ENCODE results near the gene ABHD13.
"Not testable (repeated sequence)": the region's sequence is repeated elsewhere in the genome, so short reads cannot be mapped to it uniquely, and the experiment has no call there.

ABHD13 gene

GRCh38 chr13:108223687-108224503 is 5.7 kb downstream of the ABHD13 start:
- no peak for DNase-seq (ENCODE audit: low spot score)

- DNase-seq (ENCODE audit: low spot score): no peak
Measured at GRCh38 chr13:108225440-108225839, 7.2 kb downstream of the ABHD13 start.

- peak; percentile 72 for DNase-seq (ENCODE audit: low spot score)
Measured at GRCh38 chr13:108226184-108226583, 8.0 kb downstream of the ABHD13 start.

GRCh38 chr13:108227651-108228272 is 9.6 kb downstream of the ABHD13 start:
- DNase-seq (ENCODE audit: low spot score): peak; percentile 37

DNA sequence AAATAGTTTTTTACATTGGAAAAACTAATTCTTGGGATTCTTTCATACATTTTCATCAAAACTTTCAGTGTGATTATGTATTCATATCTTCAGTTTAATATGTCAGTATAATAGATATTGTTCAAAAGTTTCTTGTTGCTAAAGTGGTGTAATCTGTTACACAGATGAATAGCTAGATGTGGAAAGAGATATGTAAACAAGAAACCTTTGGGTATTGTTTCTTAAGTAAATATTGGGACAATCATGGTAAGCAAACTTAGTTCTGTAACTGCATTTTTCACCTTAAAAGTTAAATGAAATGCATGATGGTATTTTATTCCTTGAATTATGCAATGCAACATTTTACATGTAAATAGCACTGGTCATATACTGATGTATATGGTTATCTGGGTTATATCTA is 12.2 kb downstream of the ABHD13 start:
- DNase-seq (ENCODE audit: low spot score): no peak

DNA sequence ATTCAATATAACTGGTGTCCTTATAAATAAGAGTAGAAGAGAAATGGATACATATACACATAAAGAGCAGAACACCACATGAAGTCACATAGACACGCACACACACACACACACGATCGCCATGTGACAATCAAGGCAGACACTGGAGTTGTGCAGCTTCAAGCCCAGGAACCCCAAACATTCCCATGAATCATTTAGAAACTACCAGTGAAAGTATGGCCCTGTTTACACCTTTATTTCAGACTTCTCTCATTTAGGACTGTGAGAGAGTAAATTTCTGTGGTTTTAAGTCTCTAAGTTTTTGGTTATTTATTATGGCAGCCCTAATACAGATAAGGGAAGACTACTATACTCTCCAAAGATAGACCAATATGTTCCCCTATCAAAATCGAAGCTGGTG is 31.0 kb downstream of the ABHD13 start:
- DNase-seq (ENCODE audit: low spot score): no peak

GRCh38 chr13:108257248-108257647 is 39.1 kb downstream of the ABHD13 start:
- DNase-seq (ENCODE audit: low spot score): no peak

- DNase-seq (ENCODE audit: low spot score): no peak
Measured at GRCh38 chr13:108263621-108264355, 45.6 kb downstream of the ABHD13 start.

- DNase-seq (ENCODE audit: low spot score): peak; percentile 11
Measured at GRCh38 chr13:108266321-108266990, 48.3 kb downstream of the ABHD13 start.

DNA sequence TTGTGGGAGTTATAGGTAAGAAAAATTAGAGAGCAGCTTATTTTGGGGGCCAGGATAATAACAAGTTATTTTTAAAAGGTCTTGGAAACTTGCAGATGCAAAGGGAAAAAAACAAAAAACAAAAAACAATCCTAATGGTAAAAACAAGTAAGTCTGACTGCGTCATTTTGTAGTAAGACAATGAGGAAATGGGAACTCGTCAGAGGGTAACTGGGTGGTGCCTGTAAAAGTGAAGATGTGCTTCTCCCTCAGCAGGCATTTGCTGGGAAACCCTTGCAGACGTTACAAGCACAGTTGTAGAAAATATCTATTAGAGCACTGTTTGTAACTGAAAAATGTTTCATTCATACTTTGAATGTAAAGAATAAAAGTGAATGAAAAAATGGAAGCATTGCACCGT is 49.2 kb downstream of the ABHD13 start:
- DNase-seq (ENCODE audit: low spot score): no peak

- not testable (repeated sequence) for DNase-seq (ENCODE audit: low spot score)
Measured at GRCh38 chr13:108267855-108268254, 49.7 kb downstream of the ABHD13 start.

DNA sequence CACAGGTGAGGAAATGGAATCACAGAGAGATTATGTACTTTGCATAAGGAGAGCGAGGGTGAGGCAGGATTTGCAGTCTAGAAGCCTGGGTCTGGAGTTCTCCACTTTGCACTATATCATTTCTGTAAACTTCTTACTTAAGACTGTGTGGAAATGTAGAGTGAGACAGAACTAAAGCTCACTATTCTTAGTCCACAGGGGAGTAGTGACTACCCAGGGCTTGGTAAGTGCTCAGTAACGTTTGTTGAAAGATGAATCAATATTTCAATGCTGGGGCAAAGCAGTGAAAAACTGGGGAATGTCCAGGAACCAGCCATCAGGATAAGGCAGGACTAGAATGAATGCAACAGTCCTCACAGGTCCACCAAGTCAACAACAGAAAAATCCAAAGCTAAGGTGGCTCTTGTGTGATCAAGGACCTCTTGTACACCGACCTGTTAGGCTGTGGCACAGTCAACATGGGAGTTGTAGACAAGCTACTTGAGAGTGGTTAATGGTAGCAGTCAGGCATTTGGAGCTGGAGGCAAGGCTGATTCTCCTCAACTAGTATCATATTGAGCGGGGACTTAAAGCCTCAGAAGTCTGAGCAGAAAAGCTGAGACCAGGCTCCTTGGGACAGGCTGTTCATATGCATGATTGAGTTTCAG is 50.4 kb downstream of the ABHD13 start:
- no peak for DNase-seq (ENCODE audit: low spot score)

- peak; percentile 57 for DNase-seq (ENCODE audit: low spot score)
Measured at GRCh38 chr13:108269601-108270328, 51.6 kb downstream of the ABHD13 start, which contains the start of gene TNFSF13B. Gene TNFSF13B (plus strand): TSS chr13:108269718. CDS start chr13:108269896, 178 bp downstream.

- DNase-seq (ENCODE audit: low spot score): peak; percentile 23
Measured at GRCh38 chr13:108270442-108270841, 52.2 kb downstream of the ABHD13 start.

- DNase-seq (ENCODE audit: low spot score): no peak
Measured at GRCh38 chr13:108272333-108272732, 54.1 kb downstream of the ABHD13 start.

GRCh38 chr13:108273429-108274118 is 55.4 kb downstream of the ABHD13 start:
- DNase-seq (ENCODE audit: low spot score): no peak

DNA sequence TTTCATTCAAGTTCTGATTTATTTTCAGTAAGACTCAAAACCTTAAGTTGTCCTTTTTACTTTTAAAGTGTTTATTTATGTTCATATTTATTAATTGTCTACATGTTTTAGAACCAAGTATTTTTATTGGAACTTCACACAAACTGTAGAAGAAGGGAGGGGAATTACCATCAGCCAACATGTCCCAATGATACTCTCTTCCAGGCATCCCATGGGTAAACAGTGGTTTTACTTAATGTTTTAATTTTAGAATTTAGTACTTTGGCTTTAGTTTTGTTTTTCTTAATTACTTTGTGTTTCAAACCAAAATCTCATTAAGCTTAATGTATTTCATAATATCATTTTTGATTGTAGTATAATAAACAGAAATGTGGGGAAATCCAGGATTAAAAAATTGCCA is 56.5 kb downstream of the ABHD13 start:
- no peak for DNase-seq (ENCODE audit: low spot score)

DNA sequence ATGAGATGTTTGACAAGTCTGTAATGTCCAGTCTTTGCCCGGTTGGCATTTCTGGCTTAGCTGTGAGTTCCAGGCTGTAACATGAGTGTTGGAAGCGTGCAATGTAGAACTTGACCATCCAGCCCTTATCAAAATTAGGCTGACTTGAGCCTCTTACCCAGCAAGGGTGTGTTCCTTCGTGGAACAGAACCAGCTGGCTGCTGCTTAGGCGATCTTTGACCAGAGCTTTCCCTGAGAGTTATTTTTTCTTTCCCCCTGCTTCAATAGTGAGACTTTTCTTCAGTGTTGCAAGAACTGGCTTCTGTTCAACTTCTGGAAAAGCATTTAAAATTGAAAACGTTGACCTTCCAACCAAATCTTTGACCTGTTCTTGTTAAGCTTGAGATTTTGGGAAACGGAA is 57.9 kb downstream of the ABHD13 start:
- no peak for DNase-seq (ENCODE audit: low spot score)

GRCh38 chr13:108278466-108278865 is 60.3 kb downstream of the ABHD13 start:
- DNase-seq (ENCODE audit: low spot score): no peak

DNA sequence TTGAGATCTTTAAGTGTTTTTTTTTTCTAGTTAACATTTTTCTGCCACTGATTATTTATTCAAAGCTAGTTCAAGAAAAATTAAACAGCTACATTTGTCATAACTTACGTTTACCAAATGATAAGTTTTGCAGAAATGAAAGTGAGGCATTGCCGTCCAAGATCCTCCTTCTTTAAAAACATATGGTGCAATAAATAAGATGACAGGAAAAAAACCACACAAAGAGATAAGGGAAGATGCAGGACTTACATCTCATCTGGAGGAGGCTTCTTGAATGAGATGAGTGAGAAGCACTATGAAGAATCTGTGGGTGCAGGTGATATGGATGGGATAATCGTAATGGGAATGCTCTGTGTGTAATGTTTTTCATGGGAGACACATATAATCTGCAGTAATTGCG is 63.7 kb downstream of the ABHD13 start:
- no peak for DNase-seq (ENCODE audit: low spot score)
